Mesothelial cell of epicardium (in vitro differentiated cells): ENCODE measurements around the gene TULP3. TPM values are rescaled to one million over a fixed set of nuclear protein-coding genes. Genes with fewer than 3 reads are reported as not detected.
A peak's percentile ranks its signal among the peaks of the same experiment; 100 is the strongest.

ENCODE experiments used
- DNase-seq, 2 experiments: peaks; one replicate each; pipeline ENCODE4 v3.0.0; 2021; ENCODE audit warnings: low spot score in 2 of 2; ENCODE audit not compliant: unreplicated experiment in 2 of 2
- H3K27ac Mint-ChIP-seq: 2 replicates; pipeline ENCODE4 v1.8.0; 2021; ENCODE audit warnings: mixed read lengths
- H3K27me3 Mint-ChIP-seq: 2 replicates; pipeline ENCODE4 v1.8.0; 2021; ENCODE audit warnings: low read depth, mixed read lengths
- H3K36me3 Mint-ChIP-seq: 2 replicates; pipeline ENCODE4 v1.8.0; 2021; ENCODE audit warnings: mixed read lengths
- H3K4me1 Mint-ChIP-seq: 2 replicates; pipeline ENCODE4 v1.8.0; 2021; ENCODE audit warnings: mixed read lengths
- H3K4me3 Mint-ChIP-seq: 2 replicates; pipeline ENCODE4 v1.8.0; 2021; ENCODE audit warnings: mild to moderate bottlenecking, moderate library complexity, mixed read lengths
- H3K9me3 Mint-ChIP-seq: 2 replicates; pipeline ENCODE4 v1.8.0; 2021; ENCODE audit warnings: mixed read lengths
- CTCF ChIP-seq: fragments of 200-600 bp; sonication (generic); IDR thresholded peaks from one replicate; pipeline ENCODE4 v1.5.0; 2021; ENCODE audit warnings: antibody characterized with exemption; ENCODE audit not compliant: unreplicated experiment
- total RNA-seq: library from RNA; stranded (reverse); gene quantifications from 3 replicates; pipeline ENCODE4 v1.2.1, GENCODE V29; 2021

The TULP3 gene
- total RNA-seq, 1 donor from 2014 or later: 25.2 TPM

- no peak for DNase-seq
- Mint-ChIP-seq H3K36me3 (no peaks in the 10 kb centered on the region), H3K27ac (peak overlapping the region; percentile 18), H3K9me3 (no peaks in the 10 kb centered on the region), H3K4me3 (no peak overlapping the region), H3K27me3 (no peaks in the 10 kb centered on the region), H3K4me1 (peaks cover 4% of the 10 kb centered on the region)
- TF ChIP-seq CTCF: no peak
Measured at GRCh38 chr12:2902272-2902880, 11.7 kb downstream of the TULP3 start.

- Mint-ChIP-seq H3K9me3 (no peaks in the 10 kb centered on the region), H3K27me3 (no peaks in the 10 kb centered on the region), H3K36me3 (no peaks in the 10 kb centered on the region), H3K4me3 (no peak overlapping the region), H3K4me1 (peaks cover 16% of the 10 kb centered on the region), H3K27ac (no peak overlapping the region)
- no peak for TF ChIP-seq CTCF
- no peak for DNase-seq
Measured at GRCh38 chr12:2904260-2904659, 13.6 kb downstream of the TULP3 start.

- H3K9me3 Mint-ChIP-seq: no peaks in the 10 kb centered on the region
- H3K4me1 Mint-ChIP-seq: peaks cover 12% of the 10 kb centered on the region
- H3K27me3 Mint-ChIP-seq: no peaks in the 10 kb centered on the region
- no peak for DNase-seq
- H3K36me3 Mint-ChIP-seq: peaks cover 26% of the 10 kb centered on the region
- H3K27ac Mint-ChIP-seq: no peak overlapping the region
- no peak overlapping the region for H3K4me3 Mint-ChIP-seq
- TF ChIP-seq CTCF: no peak
Measured at GRCh38 chr12:2912216-2912575, 21.5 kb downstream of the TULP3 start.

GRCh38 chr12:2919249-2919648 is 28.6 kb downstream of the TULP3 start:
- no peak overlapping the region for H3K27ac Mint-ChIP-seq
- no peaks in the 10 kb centered on the region for H3K9me3 Mint-ChIP-seq
- no peaks in the 10 kb centered on the region for H3K27me3 Mint-ChIP-seq
- DNase-seq: no peak
- TF ChIP-seq CTCF: no peak
- no peaks in the 10 kb centered on the region for H3K4me1 Mint-ChIP-seq
- no peak overlapping the region for H3K4me3 Mint-ChIP-seq
- H3K36me3 Mint-ChIP-seq: peaks cover 29% of the 10 kb centered on the region

GRCh38 chr12:2922329-2922728 is 31.6 kb downstream of the TULP3 start:
- H3K4me3 Mint-ChIP-seq: no peak overlapping the region
- DNase-seq: no peak
- peaks cover 35% of the 10 kb centered on the region for H3K36me3 Mint-ChIP-seq
- H3K27ac Mint-ChIP-seq: no peak overlapping the region
- H3K4me1 Mint-ChIP-seq: no peaks in the 10 kb centered on the region
- no peaks in the 10 kb centered on the region for H3K9me3 Mint-ChIP-seq
- TF ChIP-seq CTCF: no peak
- H3K27me3 Mint-ChIP-seq: no peaks in the 10 kb centered on the region

- Mint-ChIP-seq H3K27ac (no peak overlapping the region), H3K4me1 (no peaks in the 10 kb centered on the region), H3K4me3 (no peak overlapping the region), H3K9me3 (no peaks in the 10 kb centered on the region), H3K36me3 (peaks cover 40% of the 10 kb centered on the region), H3K27me3 (no peaks in the 10 kb centered on the region)
- no peak for DNase-seq
- TF ChIP-seq CTCF: no peak
Measured at GRCh38 chr12:2923057-2923456, 32.4 kb downstream of the TULP3 start.
